Measurements from ENCODE around the gene ARHGAP23.
"Not testable (repeated sequence)": the region's sequence is repeated elsewhere in the genome, so short reads cannot be mapped to it uniquely, and the experiment has no call there.

Gene ARHGAP23

GRCh38 chr17:38461683-38462082 lies 33.4 kb downstream of the ARHGAP23 start:
- no peak for DNase-seq

DNA sequence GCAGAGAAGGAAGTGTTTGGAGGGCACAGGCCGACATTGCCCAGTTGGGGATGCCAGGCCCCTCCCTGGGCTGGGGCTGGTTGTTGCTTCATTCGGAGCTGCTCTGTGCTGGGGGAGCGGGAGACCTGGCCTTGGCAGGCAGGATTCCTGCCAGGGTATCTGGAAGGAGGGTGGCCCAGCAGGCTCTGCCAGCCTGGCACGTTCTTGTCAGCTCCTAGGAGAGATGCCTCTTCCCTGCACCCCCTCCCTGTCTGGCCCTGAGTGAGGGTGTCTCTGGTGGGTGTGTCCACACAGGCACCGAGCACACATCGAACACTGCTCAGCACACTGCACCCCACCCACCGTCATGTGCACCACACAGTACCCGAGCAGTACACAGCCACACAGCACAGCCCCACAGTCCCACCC lies 35.2 kb downstream of the ARHGAP23 start:
- DNase-seq, result no peak

DNA sequence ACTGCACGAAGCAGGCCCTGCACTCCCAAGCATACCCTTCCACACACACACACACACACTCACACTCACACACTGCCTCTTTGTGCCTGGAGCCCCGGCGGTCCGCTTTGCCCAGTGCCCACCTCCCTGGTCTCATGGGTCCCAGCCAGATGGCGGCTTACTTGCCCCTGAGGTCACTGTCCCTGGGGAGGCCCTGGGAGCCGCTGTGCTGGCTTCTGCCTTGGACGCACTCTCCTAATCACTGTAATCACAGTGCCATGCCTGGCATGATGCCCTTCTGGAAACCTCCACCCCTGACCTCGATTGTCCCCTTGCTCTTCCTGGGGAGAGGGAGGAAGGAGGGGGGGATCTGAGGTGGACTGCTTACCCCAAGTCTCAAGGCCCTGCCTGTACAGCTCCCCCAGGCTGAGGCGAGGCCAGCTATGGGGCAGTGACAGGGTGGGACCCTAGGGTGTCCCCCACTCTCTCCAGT lies 36.0 kb downstream of the ARHGAP23 start:
- DNase-seq, result no peak

- DNase-seq, result peak; percentile 94
These were observed 36.6 kb downstream of the ARHGAP23 start for GRCh38 chr17:38464723-38465390.

GRCh38 chr17:38465391-38466345 lies 37.4 kb downstream of the ARHGAP23 start:
- DNase-seq, result no peak

DNA sequence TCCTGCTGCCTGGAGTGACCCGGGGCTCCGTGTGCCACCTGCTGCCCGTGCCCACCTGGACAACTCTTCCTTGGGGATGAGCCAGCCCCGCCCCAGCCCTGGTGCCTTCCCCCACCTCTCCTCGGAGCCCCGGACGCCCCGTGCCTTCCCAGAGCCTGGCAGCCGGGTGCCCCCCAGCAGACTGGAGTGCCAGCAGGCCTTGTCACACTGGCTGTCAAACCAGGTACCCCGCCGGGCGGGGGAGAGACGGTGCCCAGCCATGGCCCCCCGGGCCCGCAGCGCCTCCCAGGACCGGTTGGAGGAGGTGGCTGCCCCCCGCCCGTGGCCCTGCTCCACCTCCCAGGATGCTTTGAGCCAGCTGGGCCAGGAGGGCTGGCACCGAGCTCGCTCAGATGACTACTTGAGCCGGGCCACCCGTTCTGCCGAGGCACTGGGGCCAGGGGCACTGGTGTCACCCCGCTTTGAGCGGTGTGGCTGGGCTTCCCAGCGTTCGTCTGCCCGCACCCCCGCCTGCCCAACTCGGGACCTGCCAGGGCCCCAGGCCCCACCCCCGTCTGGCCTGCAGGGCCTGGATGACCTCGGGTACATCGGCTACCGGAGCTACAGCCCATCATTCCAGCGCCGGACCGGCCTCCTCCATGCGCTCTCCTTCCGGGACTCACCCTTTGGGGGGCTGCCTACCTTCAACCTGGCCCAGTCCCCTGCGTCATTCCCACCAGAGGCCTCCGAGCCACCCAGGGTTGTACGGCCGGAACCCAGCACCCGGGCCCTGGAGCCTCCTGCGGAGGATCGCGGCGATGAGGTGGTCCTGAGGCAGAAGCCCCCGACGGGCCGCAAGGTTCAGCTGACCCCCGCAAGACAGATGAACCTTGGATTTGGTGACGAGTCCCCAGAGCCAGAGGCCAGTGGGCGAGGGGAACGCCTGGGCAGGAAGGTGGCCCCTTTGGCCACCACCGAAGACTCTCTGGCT lies 38.4 kb downstream of the ARHGAP23 start:
- DNase-seq, result no peak

DNA sequence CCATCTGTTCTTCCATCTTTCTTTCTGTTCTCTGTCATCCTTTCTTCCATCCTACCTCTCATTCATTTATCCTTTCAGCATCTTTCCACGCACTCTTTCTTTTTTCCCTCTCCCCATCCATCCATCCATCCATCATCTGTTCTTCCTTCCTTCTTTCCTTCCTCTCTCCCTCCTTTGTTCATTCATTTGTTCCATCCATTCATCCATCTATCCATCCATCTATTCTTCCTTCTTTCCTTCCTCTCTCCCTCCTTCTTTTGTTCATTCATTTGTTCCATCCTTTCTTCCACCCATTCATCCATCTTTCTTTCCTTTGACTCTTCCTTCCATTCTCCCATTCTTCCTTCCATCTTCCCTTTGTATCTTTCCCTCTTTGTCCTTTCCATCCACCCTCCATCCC lies 39.2 kb downstream of the ARHGAP23 start:
- no peak for DNase-seq

- no peak for DNase-seq
These were observed 41.6 kb downstream of the ARHGAP23 start for GRCh38 chr17:38469875-38470274.

GRCh38 chr17:38471253-38471652 lies 43.0 kb downstream of the ARHGAP23 start:
- DNase-seq, result not testable (repeated sequence)

- DNase-seq, result not testable (repeated sequence)
These were observed 46.4 kb downstream of the ARHGAP23 start for GRCh38 chr17:38474666-38475065.

DNA sequence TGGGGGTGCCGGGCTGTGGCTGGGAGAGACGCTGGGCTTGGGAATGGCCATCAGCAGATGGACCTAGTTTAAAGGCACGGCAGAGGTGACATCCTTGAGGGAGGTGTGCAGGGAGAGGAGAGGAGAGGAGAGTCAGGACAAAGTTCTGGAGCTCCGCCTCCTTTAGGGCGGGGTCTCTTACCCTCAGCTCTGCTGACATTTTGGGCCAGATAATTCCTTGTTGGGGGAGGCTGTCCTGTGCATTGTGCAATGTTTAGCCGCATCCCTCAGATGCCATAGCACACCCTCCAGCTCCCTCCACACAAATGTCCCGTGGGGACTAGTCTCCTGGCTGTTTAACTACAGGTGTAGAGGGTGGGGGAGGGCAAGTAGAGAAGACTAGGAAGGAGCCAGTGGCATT lies 48.3 kb downstream of the ARHGAP23 start:
- DNase-seq, result no peak

- DNase-seq, result not testable (repeated sequence)
These were observed 49.2 kb downstream of the ARHGAP23 start for GRCh38 chr17:38477417-38477816.

GRCh38 chr17:38477951-38478350 lies 49.7 kb downstream of the ARHGAP23 start:
- not testable (repeated sequence) for DNase-seq

DNA sequence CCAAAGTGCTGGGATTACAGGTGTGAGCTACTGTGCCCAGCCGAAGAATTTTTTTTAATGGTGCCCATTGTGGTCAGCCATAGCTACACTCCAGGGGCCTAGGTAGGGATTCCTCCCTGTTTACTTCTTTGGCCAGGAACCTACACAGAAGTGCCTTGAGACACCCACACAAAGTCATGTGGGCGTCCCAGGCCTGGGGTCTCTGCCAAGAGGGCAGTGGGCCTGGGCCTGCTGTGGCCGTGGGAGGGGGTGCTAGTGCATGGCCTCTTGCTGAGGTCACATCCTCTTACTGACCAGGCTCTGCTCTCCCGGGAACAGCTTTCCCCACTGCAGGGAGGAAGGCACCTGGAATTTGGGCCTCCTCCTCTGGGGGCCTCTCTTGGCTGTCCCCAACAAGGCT lies 50.4 kb downstream of the ARHGAP23 start:
- DNase-seq, result not testable (repeated sequence)

- DNase-seq, result not testable (repeated sequence)
These were observed 53.9 kb downstream of the ARHGAP23 start for GRCh38 chr17:38482039-38482699.

DNA sequence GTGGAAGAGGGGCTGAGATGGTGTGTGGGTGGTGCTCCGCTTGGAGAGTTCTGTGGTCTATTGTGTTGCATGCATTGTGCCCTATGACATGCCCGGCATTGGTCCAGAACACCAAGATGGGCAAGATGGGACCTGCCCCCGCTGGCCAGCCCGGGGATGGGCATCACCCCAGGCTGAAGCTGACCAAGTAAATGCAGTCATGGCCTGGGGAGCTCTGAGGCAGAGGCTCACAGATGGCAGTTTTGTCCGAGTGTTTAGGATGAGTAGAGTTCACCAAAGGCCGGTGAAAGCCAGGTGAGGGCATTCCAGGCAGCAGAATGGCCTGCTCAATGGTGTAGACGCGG lies 54.4 kb downstream of the ARHGAP23 start:
- DNase-seq, result not testable (repeated sequence)

DNA sequence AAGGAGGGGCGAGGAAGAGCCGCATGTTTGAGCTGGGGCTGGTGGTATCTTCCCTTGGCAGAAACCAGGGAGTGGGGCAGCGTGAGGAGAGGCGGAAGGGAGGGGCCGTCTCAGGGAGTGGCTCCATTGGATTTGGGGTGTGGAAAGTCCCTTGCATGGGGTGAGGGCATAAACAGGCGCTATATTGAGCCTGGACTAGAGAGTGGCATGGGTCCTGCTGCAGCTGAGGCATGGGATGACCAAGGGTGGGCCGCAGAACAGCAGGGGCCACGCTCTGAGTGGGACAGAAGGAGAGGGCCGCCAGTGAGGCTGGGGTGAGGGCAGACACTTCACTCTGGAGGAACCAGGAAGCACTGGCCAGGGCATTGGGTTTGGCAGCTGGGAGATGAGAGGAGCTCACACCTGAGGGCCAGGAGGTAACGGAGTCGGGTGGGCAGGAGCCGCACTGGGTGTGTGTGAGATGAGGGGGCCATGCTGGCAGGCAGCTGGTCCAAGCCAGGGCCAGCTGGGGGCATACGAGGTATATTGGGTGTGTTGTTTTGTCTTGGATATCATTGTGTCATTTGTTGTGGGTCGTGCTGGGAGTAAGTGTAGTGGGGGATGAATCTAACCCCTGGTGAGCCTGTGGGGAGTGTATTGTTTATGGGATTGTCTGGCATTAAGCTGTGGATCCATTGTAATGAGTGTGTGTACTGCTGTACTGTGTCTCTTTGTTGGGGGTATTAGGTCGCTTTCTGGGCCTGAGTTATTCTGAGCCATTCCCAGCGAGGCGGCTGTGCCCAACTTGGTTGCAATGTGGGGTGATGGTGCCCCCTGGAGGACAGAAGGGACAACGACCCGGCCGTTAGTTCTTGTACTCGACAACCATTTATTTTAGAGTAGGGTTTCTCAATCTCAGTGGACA lies 56.2 kb downstream of the ARHGAP23 start:
- peak; percentile 92 for DNase-seq

DNA sequence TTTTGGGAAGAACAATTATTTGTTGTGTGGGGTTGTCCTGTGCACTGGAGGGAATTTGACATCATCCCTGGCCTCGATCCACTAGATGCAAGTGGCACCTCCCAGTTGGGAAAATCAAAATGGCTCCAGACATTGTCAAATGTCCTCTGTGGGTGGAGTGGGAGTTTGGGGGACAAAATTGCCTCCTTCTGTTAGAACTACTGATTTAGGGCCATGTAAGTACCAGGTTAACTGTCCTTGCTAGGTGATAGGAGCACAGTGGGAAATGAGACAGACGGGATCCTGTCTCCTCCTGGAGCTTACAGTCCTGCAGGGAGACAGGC lies 56.8 kb downstream of the ARHGAP23 start:
- DNase-seq, result no peak

GRCh38 chr17:38485681-38486298 lies 57.5 kb downstream of the ARHGAP23 start:
- not testable (repeated sequence) for DNase-seq

DNA sequence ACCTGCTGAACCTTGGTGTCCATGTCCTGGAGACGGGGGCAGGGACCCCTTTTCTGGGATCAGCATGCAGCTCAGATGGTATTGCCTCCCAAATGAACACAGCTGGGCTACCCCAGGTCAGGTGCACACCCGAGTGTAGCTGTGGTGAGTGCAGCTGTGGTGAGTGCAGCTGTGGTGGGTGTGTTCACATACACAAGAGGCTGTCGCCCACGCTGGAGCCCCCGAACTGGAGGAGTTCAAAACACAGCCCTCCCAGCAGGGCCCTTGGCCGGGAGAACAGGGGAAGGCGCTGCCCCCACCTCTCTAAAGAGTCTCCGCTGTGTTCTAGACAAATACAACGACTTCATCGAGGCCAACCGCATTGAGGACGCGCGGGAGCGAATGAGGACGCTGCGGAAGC lies 61.5 kb downstream of the ARHGAP23 start:
- not testable (repeated sequence) for DNase-seq
